ENCODE data around the gene WEE2.
A peak's percentile ranks its signal among the peaks of the same experiment; 100 is the strongest.
"Not testable (repeated sequence)": the region's sequence is repeated elsewhere in the genome, so short reads cannot be mapped to it uniquely, and the experiment has no call there.

Gene WEE2

DNA sequence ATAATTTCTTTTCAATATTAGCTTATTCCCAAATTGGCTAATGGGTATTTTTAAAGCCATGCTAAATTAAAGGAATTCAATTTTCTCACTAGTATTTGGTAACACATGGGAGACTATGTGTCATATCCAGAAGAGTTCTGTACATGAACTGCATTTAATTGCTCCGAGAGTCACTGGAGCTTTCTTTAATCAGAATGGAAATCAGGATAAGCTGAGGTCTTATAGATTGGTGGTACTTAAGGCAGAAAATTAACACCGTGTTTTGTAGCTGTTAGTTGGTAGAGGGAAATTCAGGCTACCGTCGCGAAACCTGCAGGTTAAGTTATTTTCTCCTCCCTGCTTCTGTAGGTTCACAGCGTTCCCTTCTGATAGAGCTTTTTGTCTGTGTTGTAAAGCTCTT lies at the start of gene WEE2:
WEE2 (plus strand) TSS at position 3 of the 400 bp plus-strand sequence. CDS start 406 bp downstream, outside the sequence.
- DNase-seq = no peak

DNA sequence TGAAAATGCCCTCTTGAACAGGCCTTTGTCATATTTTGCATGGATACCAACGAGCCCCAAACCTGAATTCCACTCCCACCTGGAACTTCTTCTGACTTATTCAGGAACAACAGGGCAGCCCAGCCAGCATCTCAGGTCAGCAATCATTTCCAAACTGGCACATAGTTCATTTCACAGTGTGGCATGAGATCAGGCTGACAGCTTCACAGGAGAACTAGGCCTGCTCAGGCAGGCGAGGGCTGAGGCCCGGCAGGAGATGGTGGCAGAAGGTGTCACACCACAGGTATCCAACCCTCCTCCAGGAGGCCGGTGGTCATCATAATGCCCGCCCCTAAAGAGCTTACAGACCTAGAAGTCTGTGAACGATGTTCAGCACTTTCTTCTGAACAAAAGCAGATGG lies 48.7 kb upstream of the WEE2 start:
- no peak for DNase-seq

DNA sequence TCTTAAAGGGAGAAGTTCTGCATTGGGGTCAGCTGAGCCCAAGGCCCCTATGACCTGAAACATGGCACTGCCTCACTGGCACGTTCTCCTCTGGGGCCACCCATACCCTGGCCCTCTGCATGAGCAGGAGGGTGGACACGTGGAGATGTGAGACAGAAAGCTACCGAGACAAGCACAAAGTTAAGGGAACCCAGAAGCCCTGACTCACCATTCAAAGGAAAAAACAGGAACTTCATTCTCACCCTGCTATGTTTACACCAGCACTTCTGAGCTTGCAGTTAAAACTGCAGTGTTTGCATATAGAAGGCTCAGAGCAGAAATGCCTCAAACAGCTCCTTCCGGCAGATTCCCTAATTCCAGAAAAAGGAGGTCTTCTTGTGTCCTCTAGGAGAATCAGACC lies 47.9 kb upstream of the WEE2 start:
- DNase-seq = no peak

DNA sequence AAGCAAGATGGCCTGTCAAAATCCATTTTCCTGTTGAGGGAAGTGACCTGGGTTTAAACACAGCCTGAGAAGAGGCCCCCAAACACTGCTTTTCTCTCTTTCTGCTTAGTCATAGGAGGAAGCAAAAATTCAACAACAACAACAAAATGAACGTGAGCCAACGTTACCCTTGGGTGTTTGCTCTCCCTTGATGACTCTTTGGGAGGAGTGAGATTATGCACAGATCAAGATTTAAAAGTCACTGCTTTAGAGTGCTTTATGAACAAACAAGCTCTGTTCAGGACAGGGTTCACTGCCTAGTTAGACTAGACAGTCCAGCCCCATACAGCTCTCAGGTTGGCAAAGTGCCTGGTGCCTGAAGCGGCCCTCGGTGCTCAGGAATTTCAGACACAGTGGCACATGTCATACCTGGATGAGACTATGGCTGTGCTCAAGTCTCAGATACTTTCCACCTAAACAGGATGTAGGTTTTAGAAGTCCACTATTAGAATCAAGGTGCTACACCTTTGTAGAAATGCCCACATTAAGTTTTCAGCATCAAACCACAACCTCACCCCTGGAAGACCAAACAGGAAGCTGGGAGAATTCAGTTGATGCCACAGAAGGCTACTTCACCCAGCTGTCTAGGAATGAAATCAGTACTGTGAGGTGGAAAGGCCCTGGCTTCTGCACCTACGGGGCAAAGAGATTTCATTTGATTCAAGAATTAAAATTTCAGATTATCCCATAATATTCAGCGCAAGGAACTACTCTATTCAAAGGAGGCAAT lies 44.9 kb upstream of the WEE2 start:
- peak; percentile 5 for DNase-seq

DNA sequence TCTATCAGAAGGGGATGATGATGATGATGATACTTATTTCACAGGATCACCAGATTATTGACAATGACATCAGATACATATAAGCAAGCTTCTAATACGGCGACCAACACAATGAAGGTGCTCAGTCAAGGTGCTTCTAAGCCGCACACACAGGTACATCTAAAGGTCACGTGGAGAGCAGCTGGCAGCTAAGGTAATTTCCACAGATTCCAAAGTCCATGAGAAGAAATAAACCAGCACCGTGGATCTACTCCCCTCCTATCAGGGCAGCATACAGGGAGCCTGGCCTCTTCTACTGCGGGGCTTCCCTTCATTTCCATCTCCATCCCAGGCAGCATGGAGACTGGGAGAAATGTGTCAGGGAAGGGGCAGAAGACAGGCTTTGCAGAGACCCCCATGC lies 43.7 kb upstream of the WEE2 start:
- DNase-seq = no peak

DNA sequence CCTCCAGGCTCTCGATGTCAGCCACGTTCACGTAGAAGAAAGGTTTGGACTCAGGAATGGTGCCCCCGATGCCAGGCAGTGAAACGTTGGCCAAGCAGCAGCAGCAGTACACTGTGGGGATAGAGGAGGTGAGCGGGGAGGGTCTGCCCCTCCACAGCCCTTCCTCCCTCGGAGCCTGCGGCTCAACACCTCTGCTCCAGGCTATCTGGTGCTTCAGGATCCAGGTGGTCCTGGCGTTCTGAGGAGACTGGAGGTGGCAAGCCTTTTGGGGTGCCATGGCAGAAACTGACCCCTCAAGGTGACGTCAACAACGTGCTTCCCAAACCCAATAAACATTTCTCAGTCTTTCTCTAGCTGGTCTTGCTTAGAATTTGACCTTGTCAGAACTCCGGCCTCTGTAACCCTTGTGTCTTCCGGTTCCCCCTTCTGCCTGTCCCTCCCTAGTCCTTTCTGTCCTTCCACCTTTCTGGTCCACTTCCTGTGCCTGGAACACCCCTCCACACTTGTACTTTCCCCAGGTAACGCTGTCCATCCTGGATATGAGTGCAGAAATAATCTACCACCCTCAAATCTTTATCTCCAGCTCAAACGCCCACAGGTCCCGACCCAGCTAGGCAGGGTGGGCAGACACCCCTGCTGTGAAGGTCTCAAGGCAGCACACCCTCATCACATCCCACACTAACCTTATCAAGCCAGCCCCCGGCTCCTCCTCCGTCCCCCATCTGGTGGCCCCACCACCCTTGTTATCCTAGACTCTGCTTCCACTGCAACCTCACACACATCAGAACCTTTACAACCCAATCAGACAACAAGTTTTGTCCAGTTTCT lies 42.7 kb upstream of the WEE2 start:
- no peak for DNase-seq

DNA sequence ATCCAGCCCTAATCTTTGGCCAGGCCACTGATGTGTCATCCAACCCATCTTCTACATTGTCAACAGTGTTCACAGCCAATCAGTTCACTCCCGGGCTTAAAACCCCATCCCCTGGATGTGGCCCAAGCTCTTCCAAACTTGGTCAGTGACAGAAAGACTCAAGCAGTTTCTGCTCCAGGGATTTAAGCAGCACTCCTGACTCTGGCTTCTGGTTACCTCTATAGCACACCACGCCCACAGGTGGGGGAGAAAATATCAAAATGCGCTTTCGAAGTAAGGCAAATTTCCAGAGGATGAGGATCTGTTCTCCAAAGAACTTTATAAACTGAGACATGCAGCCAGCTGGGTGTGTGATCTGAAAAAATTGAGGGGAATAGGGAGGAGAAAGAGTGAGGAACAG lies 42.1 kb upstream of the WEE2 start:
- DNase-seq = no peak

DNA sequence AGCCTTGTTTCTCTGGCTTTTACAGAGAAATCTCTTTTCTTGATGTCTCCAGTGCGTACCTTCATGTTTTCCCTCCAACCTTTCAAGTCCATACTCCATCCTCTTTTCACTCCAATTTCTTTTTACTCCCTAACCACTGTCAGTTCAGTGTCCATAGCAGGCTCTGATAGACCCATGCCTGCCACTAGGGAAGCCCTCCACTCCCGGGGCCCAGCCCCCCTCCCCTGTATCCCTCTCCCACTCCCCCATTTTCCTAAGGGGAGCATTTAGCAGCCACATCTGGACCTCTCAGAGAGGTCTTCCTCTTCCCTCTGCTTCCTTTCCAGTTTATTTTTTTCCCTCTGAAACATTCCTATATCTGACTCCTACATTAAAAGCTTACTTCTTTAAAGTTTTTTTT lies 39.3 kb upstream of the WEE2 start:
- DNase-seq = no peak

DNA sequence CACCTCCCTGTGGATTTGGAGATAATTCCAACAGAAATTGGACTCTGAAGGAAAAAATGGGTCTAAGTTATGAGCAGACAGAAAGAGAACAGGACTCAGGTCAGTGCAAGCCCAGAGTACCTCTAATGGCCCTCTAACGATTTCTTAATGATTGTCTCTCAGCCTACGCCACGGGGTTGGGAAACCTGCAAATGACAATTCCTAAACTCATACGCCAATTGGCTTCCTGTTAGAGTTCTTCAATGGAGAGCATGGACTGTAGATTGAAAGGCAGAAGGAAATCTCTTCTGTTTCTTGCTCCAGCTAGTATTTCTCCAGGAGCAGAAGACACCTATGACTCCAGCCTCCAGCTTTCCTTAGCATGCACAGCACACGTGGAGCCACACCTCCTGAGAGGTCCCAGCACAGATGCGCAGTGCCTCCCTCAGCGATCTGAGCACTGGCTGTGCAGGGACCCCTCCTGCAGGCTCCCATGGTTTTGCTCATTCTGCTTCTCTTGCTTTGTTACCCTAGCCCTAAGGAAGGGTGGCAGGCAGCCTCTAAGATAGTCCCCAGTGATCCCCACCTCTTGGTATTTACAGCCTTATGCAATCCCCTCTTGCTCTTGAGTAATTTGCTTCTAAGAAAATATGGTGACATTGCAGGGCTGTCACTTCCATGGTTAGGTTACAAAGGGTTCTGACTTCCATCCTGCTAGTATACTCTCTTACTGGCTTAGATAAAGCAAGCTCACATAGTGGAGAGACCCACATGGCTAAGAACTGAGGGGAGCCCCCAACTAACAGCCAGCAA lies 36.3 kb upstream of the WEE2 start:
- no peak for DNase-seq

DNA sequence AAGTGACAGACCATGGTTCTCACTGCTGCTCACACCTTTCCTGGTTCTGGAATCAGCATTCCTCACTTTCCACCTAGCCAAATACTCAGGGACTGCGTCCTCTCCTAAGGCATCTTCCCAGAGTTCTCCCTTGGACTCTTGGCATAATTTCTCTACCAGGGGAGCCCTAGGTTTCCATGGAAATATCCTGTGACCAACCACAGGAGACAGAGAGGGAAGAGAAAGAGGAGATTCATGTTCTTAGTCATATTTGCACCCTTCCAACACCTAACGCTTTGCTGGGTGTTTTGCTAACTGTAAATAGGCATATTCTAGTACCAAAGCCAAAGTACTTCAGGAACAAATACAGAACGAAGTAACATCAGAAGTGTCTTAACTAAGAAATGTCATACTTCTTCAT lies 34.8 kb upstream of the WEE2 start:
- DNase-seq = no peak

DNA sequence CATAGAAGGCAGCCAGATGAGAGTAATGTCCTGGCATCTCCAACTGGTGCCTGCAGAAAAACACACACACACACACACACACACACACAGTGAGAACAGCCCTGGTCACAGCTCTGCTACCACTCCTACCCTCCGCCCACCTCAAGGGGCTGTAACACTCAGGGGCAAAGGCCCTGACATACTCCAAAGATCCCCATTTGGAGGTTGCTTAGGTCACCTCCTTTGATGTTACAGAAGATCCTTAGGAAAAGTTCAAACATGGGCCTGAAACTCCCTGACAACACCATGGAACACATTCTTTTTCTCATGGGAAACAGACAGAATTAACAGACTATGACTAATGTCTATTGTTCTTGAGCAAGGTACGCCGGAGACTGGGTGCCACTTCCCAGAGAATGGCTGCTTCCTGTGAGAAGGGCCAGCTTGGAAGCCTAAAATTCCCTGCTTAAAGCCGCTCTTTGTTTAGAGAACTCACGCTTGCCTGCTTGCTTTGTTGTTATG lies 33.9 kb upstream of the WEE2 start:
- no peak for DNase-seq

DNA sequence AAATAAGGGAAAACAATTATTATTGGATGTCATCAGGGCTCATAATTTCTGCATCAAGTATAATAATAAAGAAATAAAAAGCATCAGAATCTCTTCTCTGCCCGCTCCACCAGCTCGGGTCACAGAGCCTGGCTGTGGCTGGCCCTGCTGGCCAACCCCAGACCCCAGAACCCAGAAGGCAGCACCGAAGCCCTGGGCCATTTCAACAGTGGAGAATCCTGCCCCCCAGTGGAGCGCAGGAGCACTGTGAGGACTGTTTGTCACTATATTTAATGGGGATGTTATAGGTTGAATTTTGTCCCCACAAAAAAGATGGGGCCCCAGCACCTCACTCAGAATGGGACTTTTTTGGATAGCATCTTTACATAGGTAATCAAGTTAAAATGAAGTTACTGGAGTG lies 33.5 kb upstream of the WEE2 start:
- DNase-seq = no peak

DNA sequence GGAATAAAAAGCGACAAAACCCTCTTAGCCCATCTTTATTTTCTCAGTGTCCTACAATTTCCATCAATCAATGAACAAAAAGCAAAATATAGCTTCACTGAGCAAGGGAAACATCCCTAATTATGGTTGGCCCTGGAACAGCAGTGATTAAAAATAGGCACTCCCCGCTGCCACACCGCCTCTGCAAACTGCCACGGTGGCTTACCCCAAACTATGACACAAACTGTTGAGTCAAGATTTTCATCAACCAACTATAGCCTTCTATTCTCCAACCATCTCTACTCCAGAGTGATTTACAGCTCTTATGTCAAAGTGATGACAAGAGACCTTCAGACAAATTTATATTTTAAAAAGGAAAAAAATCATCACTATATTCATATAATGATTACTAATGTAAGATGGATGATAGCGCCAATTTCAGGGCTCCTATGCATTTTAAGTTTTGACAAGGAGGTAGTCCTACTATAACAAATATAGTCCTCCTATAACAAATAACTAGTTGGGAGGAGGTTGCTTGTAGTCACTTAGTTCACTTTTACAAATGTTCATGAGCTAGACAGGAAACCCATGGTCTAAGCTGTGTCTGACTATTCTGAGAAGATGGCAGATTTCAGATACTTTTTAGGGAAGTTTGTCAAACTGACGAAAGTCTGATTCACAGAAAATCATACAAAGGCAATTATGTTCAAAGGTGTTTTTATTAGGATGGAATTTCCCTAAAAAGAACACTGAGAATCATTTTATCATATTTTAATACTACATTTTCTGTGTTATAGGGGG lies 32.5 kb upstream of the WEE2 start:
- DNase-seq = no peak

DNA sequence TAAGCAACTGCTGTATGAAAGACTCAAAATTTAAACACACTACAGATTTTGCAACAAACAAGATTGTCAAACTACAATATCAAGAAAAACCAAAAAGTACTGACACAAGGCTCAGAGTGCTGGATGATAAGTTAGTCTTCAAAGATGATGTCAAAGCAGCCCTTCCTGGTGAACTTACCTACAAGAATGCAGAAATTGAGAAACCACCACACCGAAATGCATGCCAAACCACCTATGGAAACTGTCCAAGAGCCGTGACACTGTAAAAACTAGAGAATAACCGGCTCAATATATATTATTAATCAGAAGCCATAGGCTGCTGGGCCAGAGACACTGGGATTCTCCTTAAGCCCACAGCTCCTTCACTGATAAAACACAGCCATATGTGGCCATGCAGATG lies 31.5 kb upstream of the WEE2 start:
- DNase-seq = no peak

DNA sequence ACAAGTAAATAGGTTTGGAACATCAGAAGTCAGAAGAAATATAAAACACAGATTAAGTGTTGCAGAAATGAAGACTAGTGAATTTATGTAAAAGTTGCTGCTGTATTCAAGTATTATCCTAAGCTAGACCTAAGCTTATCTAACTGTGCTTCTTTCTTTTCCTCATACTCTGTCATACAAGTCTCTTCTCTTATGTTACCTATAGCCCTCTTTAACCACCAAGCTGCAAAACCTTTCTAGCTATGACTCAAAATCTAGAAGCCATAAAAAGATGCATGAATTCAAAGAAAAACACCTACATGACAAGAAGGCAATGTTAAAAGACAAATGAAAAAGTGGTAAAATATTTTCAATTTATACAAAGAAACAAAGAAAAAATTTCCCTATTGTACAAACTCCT lies 29.1 kb upstream of the WEE2 start:
- no peak for DNase-seq

DNA sequence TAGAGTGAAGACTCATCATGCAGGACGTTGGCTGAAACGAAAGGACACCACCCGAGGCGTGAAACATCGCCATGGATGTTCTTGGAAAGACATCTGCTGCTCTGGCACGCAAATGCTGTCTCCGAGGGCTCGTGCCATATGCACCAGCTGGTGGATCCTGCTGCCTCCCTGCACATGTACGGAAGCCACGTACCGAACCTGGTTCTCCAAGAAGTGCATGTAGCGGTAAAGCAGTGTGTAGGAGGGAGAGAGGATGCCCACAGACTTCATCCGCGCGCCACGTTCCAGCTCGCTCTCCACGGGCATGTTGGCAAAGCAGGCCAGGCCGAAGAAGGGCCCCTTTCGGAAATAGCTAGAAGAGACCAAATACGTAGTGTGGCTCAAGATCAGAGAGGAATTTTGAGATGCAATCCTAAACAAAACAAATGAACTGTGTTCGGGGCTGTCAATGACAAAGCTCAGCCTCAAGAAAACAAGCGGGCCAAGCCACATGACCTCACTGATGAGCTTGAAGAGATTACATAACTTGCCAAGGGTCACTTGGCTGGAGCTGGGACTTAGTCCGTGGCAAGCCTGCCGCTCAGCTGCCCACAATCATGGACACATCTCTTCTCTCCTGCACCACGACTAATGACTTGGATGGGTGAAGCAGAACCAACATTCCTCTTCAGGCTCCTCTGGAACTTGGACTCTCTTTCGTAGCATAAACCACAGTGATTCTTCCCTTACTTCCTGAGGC lies 22.7 kb upstream of the WEE2 start:
- no peak for DNase-seq

DNA sequence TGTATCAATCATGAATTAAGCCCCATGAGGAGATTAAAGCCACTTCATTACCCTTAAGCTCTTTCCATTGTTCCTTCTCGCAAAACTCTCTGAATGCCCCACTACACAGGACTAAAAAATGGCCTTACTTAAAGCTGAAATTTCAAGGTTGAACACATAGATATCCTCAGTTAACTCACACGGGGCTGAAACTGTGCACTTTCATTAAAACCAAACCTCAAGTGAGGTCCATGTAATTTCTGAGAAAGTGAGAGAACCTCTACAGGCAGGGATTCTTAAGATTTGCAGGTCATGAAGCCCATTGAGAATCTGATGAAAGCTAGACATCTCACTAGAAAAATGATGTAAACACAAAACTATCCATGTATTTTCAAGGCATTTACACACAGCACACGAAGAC lies 22.1 kb upstream of the WEE2 start:
- no peak for DNase-seq

DNA sequence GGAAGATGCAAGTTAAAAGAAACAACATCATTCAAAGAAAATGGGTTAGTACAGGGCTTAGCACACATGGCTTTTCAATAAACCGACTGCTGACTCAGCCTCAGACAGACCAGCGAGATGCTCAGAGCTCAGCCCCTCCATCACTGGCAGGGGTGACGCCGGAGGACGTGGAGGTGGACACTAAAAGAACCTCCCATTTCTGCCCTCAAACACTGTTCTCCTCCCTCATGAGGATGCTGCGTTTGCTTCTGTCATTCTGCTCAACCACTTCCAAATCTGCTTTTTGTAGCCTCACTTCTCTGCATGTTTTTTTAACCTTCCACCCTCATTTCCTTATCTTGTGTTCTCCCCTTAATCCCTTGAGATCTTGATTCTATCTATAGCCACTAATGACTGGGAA lies 21.5 kb upstream of the WEE2 start:
- DNase-seq = no peak

DNA sequence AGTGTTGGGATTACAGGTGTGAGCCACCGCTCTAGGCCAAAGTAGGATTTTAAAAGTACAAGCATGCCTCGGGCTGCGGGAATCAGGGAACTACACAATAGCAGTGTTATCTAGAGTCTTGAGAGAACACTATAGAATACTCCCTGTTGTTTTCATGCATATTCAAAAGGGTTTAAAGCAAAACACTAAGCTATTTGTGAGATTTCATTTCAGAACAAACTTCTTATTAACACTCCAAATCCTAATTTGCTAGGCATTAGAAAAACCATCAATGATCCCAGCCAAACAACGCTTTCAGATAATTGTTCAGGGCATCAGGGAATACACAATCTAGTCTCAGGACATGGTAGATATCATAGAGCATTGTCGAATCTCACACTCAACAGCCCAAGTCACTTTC lies 20.1 kb upstream of the WEE2 start:
- no peak for DNase-seq

DNA sequence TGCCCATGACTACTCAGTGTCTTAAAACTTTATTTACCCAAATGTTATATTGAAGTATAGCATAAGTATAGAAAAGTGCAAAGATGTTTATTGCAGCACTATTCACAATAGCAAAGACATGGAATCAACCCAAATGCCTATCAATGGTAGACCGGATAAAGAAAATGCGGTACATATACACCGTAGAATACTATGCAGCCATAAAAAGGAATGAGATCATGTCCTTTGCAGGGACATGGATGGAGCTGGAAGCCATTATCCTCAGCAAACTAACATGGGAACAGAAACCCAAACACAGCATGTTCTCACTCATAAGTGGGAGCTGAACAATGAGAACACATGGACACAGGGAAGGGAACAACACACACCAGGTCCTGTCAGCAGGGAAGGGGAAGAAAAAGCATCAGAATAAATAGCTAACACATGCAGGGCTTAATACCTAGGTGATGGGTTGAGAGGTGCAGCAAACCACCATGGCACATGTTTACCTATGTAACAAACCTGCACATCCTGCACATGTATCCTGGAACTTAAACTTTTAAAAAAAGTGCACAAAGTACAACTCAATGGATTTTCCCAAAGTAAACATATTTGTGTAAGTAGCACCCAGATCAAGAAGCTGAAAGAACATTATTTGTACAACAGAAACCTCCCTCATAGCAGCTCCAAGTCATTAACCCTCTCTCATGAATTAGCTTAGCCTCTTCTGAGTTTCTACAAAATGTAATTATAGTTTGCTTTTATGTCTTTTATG lies 18.9 kb upstream of the WEE2 start:
- DNase-seq = not testable (repeated sequence)

DNA sequence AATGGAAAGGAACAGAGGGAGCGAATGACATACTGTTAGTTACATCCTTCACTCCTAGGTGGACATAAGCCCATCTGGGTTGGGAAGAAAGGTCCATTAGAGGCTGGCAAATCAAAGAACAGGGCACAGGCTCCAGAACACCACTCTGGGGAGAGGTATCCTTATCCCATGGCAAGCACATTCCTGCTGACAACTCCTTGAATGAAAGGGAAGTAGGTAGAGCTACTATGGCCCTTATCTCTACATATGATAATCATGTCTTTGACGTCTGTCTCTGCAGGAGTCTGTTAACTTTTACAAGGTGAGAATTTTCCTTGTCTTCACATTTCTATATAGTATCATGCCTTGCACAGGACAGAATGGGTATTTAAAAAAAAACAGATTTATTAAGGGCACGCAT lies 16.6 kb upstream of the WEE2 start:
- DNase-seq = no peak

All from DMS153 (cell line).